GM21825 (cell line): Measurements from ENCODE around the gene OSBPL9.

Experiments used
- ATAC-seq: cut with Tn5 transposase; IDR thresholded peaks from one replicate; pipeline ENCODE4 v1.9.1; 2021; ENCODE audit warnings: mild to moderate bottlenecking, moderate library complexity; ENCODE audit not compliant: unreplicated experiment

Gene OSBPL9, protein sequence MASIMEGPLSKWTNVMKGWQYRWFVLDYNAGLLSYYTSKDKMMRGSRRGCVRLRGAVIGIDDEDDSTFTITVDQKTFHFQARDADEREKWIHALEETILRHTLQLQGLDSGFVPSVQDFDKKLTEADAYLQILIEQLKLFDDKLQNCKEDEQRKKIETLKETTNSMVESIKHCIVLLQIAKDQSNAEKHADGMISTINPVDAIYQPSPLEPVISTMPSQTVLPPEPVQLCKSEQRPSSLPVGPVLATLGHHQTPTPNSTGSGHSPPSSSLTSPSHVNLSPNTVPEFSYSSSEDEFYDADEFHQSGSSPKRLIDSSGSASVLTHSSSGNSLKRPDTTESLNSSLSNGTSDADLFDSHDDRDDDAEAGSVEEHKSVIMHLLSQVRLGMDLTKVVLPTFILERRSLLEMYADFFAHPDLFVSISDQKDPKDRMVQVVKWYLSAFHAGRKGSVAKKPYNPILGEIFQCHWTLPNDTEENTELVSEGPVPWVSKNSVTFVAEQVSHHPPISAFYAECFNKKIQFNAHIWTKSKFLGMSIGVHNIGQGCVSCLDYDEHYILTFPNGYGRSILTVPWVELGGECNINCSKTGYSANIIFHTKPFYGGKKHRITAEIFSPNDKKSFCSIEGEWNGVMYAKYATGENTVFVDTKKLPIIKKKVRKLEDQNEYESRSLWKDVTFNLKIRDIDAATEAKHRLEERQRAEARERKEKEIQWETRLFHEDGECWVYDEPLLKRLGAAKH

DNA sequence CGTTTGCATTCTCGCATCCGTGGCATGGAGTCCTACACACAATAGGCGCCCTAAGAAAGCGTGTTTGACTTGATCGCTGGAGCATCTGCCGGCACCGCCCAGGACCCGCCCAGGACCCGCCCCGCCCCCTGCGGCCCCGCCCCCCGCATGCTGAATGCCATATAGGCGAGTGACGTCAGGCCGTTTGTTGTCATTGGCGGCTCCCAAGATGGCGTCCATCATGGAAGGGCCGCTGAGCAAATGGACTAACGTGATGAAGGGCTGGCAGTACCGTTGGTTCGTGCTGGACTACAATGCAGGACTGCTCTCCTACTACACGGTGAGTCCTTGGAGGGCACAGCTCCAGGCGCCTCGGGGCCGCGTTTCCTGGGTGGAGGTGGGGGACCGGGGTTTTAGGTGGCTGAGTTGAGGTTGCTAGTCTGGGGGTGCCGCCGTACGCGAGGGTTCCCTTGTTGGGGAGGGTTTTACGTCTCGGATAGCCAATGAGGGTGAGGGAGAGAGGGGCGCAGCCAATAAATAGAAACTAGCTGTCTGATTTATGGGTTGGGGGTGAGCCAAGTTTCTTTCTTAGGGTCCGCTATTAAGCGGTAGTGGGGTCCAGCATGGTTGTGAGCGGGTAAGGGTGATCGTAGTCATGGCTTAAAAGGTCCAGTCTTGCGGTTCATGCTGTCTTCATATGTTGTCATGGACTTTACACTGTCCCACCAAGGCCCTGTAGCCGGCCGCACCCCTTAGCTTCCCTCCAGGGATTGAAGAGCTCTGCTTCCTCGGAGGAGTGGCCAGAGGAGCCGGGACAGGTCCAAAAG is at the start of gene OSBPL9:
Gene OSBPL9, plus strand, starts transcription at position 190 of the 806 bp plus-strand sequence. Its CDS starts 19 bp downstream, at position 209.
- ATAC-seq: peak; percentile 91

DNA sequence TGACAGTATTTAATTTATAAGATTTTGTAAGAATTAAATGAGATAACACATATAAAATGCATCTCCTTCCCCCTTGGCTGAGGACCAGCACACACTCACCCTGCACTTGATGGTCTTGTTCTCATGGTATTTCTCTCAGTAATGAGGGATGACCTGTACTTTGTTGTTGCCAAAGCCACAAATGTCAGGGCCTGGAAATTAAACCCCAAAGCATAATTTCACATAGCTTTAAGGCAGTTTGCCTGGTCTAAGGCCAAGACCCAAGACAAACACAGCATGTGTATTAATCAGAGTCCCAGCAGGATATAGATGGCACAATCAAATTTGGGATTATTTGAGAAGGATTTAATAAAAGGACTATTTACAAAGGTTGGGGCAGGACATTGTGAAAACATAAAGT is 49.2 kb upstream of the OSBPL9 start:
- no peak for ATAC-seq

DNA sequence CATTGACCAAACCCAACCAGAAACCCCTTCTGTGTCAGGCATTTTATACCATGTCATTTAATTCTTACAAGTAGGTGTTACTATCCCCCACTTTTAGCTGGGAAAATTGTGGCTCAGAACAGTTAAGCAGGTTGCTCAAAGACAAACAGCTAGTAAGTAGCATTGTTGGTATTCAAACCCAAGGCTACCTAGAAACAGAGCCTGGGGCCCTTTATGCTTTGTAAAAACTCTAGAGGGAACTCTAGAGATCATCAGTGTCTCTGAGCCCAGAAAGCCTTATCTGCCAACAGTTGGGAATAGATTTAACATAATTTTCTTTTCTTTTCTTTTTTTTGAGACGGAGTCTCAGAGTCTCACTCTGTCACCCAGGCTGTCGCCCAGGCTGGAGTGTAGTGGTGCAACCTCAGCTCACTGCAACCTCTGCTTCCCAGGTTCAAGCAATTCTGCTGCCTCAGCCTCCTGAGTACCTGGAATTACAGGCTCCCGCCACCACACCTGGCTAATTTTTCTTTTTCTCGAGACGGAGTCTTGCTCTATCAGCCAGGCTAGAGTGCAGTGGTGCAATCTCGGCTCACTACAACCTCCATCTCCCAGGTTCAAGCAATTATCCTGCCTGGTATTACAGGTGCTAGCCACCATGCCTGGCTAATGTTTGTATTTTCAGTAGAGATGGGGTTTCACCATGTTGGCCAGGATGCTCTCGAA is 48.5 kb upstream of the OSBPL9 start:
- no peak for ATAC-seq

DNA sequence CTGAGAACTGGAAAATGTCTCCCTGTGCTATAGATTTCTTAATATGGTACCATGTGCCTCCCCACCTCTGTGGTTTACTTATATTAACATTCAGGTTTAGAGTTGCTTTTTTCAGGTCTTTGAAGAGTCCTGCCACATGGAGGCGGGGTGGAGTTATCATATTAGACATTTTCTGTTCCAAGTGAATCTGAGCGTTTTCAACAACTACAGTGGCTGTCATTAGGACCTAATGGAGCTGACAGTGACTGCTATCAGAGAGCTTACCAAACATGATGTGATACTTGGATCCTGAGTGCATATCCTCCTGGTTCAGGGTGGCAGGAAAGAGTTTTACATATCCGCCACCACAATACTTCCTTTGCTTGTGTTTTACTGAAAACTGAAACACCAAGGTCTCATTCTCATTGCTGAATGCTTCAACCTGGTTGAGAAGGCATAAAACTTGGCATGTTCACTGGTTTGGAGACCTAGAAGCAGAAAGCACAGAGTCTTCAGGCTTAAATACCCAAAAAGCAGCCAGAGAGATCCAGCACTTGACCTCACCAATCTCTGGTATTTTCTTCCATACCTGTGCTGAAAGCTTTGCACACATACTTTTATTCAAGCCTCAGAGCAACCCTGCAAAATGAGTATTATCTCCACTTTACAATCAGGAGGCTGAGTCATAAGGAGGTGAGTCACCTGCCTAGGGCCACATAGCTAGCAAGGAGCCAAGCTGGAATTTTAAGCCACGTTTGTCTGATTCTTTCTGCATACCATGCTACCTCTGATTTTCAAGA is 47.4 kb upstream of the OSBPL9 start:
- peak; percentile 77 for ATAC-seq

DNA sequence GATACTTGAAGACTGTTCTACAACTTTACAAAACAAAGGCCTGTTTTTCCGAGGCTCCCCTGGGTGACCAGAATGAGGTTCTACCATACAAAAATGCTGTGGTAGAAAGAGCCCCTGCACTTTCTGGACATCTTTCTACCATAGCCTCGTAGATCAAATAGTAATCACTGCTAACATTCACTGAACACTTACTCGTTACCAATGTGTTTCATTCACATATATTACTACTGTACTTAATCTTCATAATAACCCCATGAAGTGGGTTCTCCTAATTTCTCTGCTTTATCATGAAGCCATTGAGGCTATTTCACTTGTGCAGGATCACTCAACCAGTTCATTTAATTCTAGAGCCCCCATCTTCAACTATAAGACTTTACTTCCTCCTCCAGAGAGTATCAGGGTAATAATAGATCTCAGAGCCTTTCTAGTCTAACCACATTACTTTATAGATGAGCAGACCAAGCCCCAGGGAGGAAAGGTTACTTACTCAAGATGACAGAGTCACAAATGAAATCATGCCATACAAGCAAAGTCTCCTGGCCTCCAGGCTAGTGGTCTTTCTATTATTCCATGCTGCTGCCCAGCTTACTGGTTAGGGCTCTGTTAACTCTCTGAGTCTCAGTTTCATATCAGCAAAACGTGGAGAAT is 46.7 kb upstream of the OSBPL9 start:
- ATAC-seq: no peak

DNA sequence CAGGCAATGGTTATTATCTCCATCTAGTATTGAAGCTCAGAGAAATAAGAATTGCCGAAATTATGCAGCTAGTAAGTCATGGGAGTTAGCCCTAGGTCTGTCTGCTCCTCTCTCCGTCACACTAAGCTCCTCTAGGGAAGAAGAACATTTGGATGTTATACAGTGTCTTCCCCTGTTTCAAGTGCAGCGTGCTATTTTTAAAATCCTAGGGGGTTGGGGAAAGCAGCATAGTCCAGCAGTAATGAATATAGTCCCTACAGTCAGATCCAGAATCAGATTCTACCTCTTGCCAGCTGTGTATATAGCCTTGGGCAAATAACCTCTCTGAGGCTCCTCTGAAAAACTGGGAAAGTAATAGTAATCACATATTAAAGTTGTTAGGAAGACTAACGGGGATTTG is 44.5 kb upstream of the OSBPL9 start:
- no peak for ATAC-seq

DNA sequence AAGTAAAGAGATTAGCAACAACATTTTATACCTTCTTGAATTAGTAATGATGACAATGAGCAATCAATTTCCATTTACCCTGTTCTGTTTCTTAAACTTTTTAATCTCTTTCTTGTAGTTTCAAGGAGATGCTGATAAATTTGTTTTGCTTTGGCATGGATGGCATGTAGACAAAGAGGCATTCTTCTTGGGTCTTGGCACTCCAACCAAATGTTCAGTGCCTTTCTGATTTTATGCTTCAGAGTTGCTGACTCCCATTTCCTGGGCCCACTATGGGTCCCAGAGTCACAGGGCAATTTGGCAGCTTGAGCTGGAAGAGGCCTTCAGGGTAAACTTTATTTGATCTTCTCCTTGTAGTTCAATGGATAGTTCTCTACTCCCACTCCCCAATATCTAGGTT is 42.1 kb upstream of the OSBPL9 start:
- no peak for ATAC-seq

DNA sequence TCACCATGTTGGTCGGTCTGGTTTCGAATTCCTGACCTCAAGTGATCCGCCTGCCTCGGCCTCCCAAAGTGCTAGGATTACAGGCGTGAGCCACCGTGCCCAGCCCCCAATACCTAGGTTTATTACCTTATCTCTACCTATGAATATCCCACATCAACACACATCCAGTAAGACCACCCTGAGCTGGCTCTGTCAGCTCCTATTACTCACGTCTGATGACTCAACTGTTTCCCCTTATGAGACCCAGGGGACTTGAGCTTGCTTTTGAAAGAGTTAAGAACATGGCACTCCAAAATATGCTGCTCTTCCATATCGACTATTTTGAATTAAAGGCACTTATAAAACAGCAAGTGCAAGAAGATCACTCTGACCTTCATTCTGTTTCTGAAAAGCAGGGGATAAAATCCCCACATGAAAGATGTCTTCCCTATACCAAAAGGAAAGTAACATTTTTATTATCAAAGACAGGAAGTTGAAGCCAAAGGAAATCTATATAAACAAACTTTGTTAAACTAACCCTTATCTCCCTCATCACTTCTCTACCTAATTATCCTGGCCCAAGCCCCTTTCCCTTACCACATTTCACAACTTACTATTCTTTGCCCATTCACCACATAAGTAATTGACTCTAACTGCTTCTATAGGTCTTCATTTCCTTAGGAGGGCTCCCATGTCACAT is 41.3 kb upstream of the OSBPL9 start:
- no peak for ATAC-seq

DNA sequence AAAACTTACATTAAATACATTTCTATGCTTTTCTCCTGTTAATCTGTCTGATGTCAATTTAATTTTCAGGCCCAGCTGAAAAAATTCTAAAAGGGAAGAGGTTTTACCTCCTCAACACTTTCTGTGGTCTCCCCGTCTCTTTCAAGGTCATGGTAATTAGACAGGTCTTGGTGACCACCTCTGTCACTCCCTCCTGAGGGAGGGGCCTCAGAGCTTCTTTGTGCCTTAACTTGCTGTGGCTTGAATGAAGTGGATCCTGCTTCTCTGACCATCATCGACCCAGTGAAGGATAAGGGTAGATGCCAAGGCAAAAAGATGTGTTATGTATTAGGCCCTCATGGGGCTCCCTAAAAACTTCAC is 40.8 kb upstream of the OSBPL9 start:
- ATAC-seq: no peak

DNA sequence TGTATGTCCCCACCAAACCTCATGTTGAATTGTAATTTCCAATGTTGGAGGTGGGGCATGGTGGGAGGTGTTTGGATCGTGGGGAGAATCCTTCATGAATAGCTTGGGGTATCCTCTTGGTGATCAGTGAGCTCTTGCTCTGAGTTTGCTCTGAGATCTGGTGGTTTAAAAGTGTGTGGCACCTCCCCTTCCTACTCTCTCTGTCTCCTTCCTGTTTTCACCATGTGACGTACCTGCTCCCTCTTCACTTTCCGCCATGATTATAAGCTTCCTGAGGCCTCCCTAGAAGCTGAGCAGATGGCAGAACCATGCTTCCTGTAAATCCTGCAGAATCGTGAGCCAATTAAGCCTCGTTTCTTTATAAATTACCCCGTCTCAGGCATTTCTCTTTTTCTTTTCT is 40.0 kb upstream of the OSBPL9 start:
- ATAC-seq: no peak

DNA sequence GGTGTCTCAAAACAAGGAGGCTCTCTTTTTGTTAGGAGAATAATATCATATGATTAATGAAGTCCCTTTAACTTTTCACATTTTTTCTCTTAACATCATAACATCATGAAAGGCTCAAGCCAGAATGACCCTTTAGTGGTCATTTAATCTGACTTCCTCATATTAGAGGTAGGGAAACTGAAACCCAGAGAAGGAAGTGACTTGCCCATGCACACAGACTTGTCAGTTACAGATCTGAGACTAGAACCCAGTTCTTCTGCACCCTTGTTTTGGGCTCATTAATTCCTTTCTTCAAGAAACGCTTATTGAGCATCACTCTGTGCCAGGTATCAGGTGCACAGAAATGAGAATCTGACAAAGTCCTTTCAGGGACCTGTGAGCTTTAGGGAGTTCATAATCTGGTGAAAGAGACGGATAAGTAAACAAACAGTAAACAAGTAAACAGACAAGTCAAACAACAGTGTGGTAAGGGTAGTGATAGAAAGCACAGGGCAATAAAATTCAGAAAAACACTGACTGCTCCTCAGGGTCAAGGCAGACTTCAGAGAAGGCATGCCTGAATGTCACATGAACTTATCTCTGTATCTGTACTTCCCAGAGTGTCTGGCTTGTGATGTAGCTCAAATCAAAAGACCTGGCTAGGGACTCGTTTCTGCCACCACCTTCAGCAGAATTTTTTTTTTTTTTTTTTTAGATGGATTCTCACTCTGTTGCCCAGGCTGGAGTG is 38.3 kb upstream of the OSBPL9 start:
- peak; percentile 74 for ATAC-seq

DNA sequence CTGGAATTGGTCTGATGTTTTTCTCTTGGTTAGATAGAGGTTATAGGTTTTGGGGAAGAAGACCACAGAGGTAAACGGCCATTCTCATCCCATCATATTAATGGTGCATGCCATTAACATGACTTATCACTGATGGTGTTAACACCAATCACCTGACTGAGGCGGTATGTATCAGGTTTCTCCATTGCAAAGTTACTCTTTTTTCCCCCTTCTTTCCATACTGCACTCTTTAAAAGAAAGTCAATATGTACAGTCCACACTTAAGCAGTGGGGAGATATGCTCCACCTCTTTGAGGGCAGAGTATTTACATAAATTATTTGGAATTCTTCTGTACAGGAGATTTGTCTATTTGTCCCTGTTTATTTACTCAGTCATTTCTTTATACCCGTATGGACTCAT is 35.7 kb upstream of the OSBPL9 start:
- ATAC-seq: no peak

DNA sequence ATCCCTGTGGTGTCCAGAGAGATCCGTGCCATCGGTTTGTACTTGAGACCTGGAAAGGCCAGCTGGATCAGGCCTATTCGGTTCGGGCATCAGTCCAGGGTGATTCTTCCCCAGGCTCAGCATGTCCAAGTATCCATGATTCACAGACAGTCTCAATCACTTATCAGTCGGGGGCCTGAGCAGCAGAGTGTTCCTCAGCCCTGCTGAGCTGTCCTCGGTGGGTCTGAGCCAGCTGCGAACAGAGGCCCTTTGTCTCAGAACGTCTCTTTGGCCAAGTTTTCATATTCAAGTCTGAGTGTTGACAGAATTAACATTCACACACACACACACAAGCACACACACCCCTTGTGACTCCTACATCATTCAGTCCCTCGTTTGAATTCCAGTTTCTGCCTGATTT is 33.4 kb upstream of the OSBPL9 start:
- ATAC-seq: no peak

DNA sequence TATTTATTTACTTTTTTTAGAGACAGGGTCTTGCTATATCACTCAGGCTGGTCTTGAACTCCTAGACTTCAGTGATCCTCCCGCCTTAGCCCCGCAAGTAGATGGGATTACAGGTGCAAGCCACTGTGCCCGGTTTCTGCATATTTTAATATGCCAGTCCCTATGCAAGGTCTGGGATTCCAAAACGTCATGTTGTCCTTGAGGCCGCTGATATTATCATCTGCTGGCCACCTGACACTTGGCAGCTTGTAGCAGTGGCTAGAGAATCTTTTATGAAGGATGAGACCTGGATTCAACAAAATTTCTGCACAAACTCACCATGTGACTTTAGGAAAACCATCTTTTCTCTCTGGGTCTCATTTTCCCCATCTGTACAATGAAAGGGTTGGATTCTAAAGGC is 32.9 kb upstream of the OSBPL9 start:
- no peak for ATAC-seq

DNA sequence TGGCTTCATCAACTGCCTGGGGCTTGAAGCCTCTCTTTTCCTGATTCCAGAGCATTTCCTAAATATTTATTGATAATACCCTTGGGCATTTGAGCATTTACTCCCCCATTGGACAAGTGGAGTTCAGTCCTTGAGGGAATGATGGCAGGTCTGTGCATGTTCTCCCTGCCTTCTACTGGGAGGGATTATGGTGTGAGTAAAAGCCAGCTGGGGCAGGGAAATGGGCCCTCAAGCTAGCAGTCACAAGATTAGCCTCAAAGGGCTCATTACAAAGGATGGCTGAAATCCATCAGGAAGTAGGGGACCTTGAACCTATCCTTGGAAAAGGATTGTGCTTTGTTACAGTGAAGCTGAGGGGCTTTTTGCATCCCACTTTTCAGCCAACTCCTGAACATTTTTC is 24.2 kb upstream of the OSBPL9 start:
- no peak for ATAC-seq

DNA sequence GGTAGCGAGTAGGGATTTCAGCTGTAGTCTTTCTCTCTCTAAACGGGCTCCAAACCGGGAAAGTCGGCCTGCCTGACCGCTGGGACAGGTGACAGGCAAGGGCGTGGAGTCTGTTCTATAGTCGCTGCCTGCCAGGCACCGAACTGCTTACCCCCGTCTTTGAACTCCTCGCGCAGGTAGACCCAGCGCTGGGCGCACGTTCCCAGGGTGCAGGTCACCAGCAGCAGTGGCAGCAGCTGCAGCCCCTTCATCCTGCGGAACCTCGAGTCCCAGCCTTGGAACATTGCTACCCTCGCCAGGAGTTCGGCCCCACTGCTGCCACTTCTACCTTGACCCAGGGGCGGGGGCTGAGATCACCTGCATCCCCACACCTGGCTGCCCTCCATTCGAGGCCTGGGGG is 22.2 kb upstream of the OSBPL9 start:
- no peak for ATAC-seq

DNA sequence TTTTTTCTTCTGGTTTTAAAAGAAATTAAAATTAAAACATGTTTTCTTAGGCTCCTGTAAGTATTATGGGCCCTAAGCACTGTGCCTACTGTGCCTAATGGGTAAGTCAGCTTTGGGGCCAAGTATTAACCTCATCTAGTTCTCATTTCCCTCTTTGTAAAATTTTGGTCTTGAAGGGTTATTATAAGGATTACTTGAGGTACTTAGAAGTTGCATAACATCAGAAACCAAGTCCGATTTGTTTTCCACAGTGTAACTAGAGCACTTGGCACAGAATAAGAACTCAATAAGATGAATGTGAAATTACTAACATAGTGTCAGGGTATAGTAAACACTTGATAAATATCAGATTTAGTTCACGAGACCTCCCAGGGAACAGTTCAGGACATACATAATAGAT is 16.4 kb upstream of the OSBPL9 start:
- ATAC-seq: no peak

DNA sequence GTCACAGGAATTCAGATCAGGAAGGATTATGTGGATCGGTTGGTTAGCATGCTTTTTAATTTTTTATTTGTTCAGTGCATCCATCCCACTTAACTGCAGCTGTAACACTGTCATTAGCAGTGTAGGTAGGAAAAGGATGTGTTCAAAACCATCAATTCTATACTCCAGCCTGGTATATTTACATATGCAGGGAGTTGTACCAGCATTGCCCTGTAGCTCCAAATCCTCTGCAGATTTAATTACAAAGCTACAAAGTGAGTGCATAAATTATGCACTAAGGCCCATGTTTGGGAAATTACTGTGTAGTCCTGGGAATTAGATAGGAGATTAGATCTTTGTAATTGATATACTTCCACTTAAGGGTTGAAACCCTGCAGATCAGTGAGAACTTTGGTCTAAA is 15.9 kb upstream of the OSBPL9 start:
- no peak for ATAC-seq
